ENCODE data around the gene NBEAL2. TPM values are rescaled to one million over a fixed set of nuclear protein-coding genes. Genes with fewer than 3 reads are reported as not detected.

NBEAL2 gene
- total RNA-seq, 4 donors from 2014 or later = 176 to 519 (median 217) TPM

DNA sequence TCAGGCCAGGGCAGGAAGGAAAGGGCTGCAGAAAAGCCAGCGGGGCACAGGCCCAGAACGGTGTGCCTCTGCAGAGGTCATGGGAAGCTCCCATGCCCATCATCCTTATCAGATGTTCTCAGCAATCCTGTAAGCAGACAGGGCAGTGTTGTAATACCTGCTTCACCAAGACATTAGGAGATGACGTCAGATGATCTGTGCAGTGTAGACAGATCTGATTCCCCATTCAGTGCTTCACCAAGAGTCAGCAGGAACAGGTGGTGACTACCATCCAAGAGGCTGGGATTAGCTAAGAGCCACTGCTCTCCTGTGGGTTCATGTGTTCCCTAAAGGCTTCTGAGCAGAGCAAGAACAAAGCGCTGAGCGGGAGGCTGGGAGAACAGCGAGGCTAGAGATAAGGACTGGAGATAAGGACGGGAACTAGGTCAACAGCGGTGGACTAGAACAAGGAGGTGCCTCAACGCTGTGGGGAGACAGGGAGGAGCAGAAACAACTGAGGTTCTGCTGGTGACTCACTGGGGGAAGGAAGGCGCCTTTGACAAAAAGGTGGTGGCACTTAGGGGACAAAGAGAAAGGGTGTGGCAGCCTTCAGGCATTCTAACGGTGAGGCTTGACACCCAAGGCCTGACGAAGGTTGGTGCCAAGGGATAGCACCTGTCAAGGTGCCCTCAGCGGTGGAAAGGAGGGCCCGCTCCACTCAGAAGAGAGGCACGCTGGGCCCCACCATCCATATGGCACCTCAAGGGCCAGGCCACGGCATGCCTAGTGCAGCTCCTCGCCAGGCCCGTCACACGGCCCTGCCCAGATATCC lies 31.3 kb upstream of the NBEAL2 start:
- peak in 1 of 2 donors; percentile 71 for DNase-seq (ENCODE audit: low spot score in 2 of 2)
- intact Hi-C loops (cut with DNase I; ENCODE audit: low total_unique reads) = no loop called here
- no peak overlapping the region for H3K4me3 ChIP-seq (ENCODE audit: low read depth, poor library complexity, severe bottlenecking)
- 45 to 51% methylated on average over 19 of the region's 19 CpGs for WGBS, 2 donors
- TF ChIP-seq POLR2A (IDR thresholded peaks at IDR 0.05) = no peak
- TF ChIP-seq, protein P1, sequence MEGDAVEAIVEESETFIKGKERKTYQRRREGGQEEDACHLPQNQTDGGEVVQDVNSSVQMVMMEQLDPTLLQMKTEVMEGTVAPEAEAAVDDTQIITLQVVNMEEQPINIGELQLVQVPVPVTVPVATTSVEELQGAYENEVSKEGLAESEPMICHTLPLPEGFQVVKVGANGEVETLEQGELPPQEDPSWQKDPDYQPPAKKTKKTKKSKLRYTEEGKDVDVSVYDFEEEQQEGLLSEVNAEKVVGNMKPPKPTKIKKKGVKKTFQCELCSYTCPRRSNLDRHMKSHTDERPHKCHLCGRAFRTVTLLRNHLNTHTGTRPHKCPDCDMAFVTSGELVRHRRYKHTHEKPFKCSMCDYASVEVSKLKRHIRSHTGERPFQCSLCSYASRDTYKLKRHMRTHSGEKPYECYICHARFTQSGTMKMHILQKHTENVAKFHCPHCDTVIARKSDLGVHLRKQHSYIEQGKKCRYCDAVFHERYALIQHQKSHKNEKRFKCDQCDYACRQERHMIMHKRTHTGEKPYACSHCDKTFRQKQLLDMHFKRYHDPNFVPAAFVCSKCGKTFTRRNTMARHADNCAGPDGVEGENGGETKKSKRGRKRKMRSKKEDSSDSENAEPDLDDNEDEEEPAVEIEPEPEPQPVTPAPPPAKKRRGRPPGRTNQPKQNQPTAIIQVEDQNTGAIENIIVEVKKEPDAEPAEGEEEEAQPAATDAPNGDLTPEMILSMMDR (IDR thresholded peaks at IDR 0.05) = no peak

DNA sequence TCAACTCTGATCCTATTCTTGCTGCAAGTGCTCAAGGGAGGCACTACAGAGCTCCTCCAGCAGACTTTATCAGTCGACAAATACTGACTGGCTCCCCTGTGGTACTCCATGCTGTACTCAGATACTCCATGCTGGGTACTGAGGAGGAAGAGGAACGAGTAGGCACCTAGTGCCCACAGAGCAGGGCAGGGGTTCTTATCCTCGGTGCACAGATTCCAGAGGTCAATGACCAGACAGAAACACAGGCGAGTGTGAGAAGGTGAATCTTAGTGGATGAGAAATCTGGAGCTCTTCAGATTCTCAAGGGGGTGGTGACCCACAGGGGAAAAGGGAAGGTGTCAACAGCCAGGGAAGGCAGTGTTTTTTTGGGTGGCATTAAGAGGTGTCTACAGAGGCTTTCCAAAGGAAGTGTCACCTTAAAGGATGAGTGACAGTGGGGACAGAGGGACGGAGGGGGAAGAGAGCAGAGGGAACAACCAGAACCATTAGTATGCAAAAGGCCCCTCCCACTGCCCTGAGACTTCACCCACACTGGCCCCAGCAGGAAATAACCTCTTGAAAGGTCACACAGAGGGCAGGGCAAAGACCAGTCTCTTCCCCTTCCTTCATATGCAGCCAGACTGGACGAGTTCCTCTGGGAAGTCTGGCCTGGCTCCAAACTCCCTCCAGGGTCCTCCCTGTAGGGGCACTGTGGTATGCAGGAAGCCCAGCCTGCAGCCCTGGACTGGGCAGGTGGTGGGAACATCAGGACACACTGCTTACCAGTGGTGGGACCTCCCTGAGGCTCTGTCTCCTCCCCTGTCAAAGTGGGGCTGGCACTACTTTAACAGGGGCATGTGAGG lies 30.4 kb upstream of the NBEAL2 start:
- no peak overlapping the region for H3K4me3 ChIP-seq (ENCODE audit: low read depth, poor library complexity, severe bottlenecking)
- TF ChIP-seq, protein P1 (IDR thresholded peaks at IDR 0.05) = no peak
- no peak for TF ChIP-seq POLR2A (IDR thresholded peaks at IDR 0.05)
- 40 to 42% methylated on average over 5 to 6 of the region's 6 CpGs for WGBS, 2 donors
- no peak for DNase-seq (ENCODE audit: low spot score in 2 of 2)
- intact Hi-C loops (cut with DNase I; ENCODE audit: low total_unique reads) = no loop called here

DNA sequence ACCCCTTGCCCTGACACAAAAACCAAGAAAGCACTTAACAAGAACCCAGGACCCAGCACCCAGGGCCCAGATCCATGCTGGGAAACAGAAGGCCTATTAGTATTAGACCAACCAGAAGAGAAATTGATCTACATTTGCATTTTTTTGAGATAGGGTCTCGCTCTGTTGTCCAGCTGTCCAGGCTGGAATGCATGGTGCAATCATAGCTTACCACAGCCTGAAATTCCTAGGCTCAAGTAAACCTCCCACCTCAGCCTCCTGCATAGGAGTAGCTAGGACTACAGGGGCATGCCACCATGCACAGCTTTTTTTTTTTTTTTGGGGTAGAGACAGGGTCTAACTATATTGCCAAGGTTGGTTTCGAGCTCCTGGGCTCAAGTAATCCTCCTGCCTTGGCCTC lies 29.3 kb upstream of the NBEAL2 start:
- TF ChIP-seq, protein P1 (IDR thresholded peaks at IDR 0.05) = no peak
- no peak for TF ChIP-seq POLR2A (IDR thresholded peaks at IDR 0.05)
- H3K4me3 ChIP-seq (ENCODE audit: low read depth, poor library complexity, severe bottlenecking) = no peak overlapping the region
- intact Hi-C loops (cut with DNase I; ENCODE audit: low total_unique reads) = no loop called here
- DNase-seq (ENCODE audit: low spot score in 2 of 2) = no peak
- 95% methylated on average over 2 of the region's 2 CpGs for WGBS, 2 donors

DNA sequence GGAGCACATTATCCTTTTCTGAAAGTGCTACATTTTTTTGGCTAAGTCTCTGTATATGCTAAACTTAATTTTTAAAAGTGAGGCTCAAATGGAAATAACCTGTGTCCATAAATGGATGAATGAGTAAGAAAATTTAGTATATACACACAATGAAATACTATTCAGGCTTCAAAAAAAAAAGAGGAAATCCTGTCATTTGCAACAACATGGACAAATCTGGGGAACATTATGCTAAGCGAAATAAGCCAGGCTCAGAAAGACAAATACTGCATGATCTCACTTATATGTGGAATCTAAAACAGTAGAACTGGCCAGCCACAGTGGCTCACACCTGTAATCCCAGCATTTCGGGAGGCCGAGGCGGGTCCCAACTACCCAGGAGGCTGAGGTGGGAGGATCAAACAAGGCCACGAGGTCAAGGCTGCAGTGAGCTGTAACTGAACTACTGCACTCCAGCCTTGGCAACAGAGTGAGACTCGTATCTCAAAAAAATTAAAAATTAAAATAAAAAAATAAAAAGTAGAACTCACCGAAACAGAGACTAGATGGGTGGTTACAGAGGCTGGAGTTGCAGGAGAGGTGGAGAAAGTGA lies 28.7 kb upstream of the NBEAL2 start:
- 75 to 76% methylated on average over 7 of the region's 7 CpGs for WGBS, 2 donors
- no peak for DNase-seq (ENCODE audit: low spot score in 2 of 2)
- no peak for TF ChIP-seq POLR2A (IDR thresholded peaks at IDR 0.05)
- TF ChIP-seq, protein P1 (IDR thresholded peaks at IDR 0.05) = no peak
- no peak overlapping the region for H3K4me3 ChIP-seq (ENCODE audit: low read depth, poor library complexity, severe bottlenecking)
- intact Hi-C loops (cut with DNase I; ENCODE audit: low total_unique reads) = no loop called here

DNA sequence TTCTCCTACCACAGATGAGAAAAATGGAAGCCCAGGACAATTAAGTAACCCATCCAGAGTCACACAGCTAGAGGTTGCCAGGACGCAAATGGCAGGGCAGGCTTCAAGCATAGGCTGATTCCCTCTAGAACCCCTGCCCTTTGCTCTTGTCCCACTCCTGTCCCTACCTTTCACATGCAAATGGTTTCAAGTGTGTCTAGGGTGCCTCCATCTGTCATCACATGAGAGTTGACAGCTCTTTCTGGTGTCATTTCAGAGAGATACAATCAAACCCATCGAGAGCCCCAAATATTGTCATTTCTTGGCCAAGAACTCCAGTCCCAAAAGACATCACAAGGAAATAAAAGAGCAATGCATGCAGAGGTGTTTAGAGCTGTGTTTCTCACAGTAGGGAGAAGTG lies 26.7 kb upstream of the NBEAL2 start:
- H3K4me3 ChIP-seq (ENCODE audit: low read depth, poor library complexity, severe bottlenecking) = no peak overlapping the region
- no peak for TF ChIP-seq POLR2A (IDR thresholded peaks at IDR 0.05)
- TF ChIP-seq, protein P1 (IDR thresholded peaks at IDR 0.05) = no peak
- DNase-seq (ENCODE audit: low spot score in 2 of 2) = no peak
- WGBS, 2 donors = 81 to 92% methylated on average over 2 of the region's 2 CpGs
- intact Hi-C loops (cut with DNase I; ENCODE audit: low total_unique reads) = no loop called here
